DOHH2 (cell line): ENCODE data around the gene ATXN2.
"Not testable (repeated sequence)": the region's sequence is repeated elsewhere in the genome, so short reads cannot be mapped to it uniquely, and the experiment has no call there.

Experiments used
- EZH2phosphoT487 ChIP-seq: fragments of 200-600 bp; sonication (generic); IDR thresholded peaks from 2 replicates; pipeline ENCODE4 v1.6.1; 2017; ENCODE audit warnings: borderline replicate concordance, mild to moderate bottlenecking, antibody characterized with exemption, low read length, moderate library complexity, mixed read lengths
- TF ChIP-seq, protein P1 (sequence below): fragments of 200-600 bp; sonication (generic); IDR thresholded peaks from one replicate; pipeline ENCODE4 v1.5.1; 2014; ENCODE audit warnings: antibody characterized with exemption, mild to moderate bottlenecking, low read depth, low read length; ENCODE audit not compliant: poor library complexity, severe bottlenecking

DNA sequence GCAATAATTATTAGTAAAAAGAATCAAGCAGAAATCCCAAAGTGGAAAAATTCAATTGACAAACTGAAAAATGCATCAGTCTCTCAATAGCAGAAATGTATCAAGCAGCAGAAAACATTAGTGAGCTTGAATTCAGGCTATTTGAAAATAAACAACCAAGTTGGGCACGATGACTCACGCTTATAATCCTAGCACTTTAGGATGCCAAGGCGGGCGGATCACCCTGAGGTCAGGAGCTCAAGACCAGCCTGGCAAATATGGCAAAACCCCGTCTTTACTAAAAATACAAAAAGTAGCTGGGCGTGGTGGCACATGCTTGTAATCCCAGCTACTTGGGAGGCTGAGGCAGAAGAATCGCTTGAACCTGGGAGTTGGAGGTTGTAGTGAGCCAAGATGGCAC, 106.1 kb downstream of the ATXN2 start:
- TF ChIP-seq, protein P1, sequence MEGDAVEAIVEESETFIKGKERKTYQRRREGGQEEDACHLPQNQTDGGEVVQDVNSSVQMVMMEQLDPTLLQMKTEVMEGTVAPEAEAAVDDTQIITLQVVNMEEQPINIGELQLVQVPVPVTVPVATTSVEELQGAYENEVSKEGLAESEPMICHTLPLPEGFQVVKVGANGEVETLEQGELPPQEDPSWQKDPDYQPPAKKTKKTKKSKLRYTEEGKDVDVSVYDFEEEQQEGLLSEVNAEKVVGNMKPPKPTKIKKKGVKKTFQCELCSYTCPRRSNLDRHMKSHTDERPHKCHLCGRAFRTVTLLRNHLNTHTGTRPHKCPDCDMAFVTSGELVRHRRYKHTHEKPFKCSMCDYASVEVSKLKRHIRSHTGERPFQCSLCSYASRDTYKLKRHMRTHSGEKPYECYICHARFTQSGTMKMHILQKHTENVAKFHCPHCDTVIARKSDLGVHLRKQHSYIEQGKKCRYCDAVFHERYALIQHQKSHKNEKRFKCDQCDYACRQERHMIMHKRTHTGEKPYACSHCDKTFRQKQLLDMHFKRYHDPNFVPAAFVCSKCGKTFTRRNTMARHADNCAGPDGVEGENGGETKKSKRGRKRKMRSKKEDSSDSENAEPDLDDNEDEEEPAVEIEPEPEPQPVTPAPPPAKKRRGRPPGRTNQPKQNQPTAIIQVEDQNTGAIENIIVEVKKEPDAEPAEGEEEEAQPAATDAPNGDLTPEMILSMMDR: not testable (repeated sequence)
- TF ChIP-seq EZH2phosphoT487: not testable (repeated sequence)
